ENCODE results near the gene TSPYL6. TPM values are rescaled to one million over a fixed set of nuclear protein-coding genes. Genes with fewer than 3 reads are reported as not detected.

Gene TSPYL6
- total RNA-seq, 1 donor from 2014 or later, result not detected

- Mint-ChIP-seq H3K27ac (ENCODE audit: unreplicated experiment) (peak overlapping the region; percentile 25), H3K27me3 (ENCODE audit: unreplicated experiment) (no peaks in the 10 kb centered on the region), H3K9me3 (ENCODE audit: unreplicated experiment) (no peaks in the 10 kb centered on the region), H3K36me3 (ENCODE audit: unreplicated experiment) (no peaks in the 10 kb centered on the region), H3K4me1 (ENCODE audit: unreplicated experiment) (peaks cover 43% of the 10 kb centered on the region), H3K4me3 (ENCODE audit: unreplicated experiment) (no peak overlapping the region)
- TF ChIP-seq CTCF (IDR thresholded peaks at IDR 0.05), result no peak
- DNase-seq (ENCODE audit: extremely low spot score, unreplicated experiment), result no peak
Observed at GRCh38 chr2:54204476-54204875, 51.6 kb downstream of the TSPYL6 start.

Other genes with a start within 250 kb of the TSPYL6 start
- gene ACYP2, start 140.6 kb downstream of the TSPYL6 start, total RNA-seq, result 8.9 and 10.4 TPM in 2 replicates
- gene SPTBN1, start 200.1 kb upstream of the TSPYL6 start, total RNA-seq, result 248 and 251 TPM in 2 replicates

All from osteocyte (in vitro differentiated cells).